Testis (tissue), 2 donors: Measurements from ENCODE around the gene PDE1A.

Experiments
- CTCF ChIP-seq, 3 experiments: fragments of 450-650 bp in 2 of 3; fragments of 200-600 bp in 1 of 3; sonication (generic) in 1 of 3; IDR thresholded peaks; one replicate each; pipeline ENCODE4 v1.5.1; 2016 to 2019; ENCODE audit warnings: antibody characterized with exemption in 3 of 3, mild to moderate bottlenecking in 2 of 3, moderate library complexity in 1 of 3
- POLR2A ChIP-seq: fragments of 450-650 bp; IDR thresholded peaks from one replicate; pipeline ENCODE4 v1.6.1; 2017; ENCODE audit warnings: antibody characterized with exemption, mild to moderate bottlenecking, moderate library complexity

- TF ChIP-seq CTCF (IDR thresholded peaks at IDR 0.05) (no peak), POLR2A (no peak)
Measured at GRCh38 chr2:182224669-182225068, 202.2 kb downstream of the PDE1A start.
